ENCODE measurements around the gene WNT16.

WNT16 gene

DNA sequence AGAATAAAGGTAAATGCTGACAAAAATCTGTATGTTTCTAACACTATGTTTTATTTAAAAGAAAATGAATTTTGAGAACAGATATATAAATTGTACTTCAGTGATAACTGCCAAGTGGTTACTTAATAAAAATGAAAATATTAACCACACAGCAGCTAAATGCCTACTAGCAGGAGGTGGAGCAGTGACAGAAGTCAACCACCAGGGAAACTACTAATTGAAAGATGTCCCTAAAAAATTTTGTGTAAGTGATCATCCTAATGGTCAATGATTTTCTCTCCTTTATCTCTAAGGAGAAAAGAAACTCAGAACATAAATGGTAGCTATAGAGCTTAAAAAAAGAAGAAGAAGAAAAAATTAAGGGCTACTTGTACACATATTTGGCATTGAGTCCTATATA lies 22.9 kb downstream of the WNT16 start:
- no peak for DNase-seq

DNA sequence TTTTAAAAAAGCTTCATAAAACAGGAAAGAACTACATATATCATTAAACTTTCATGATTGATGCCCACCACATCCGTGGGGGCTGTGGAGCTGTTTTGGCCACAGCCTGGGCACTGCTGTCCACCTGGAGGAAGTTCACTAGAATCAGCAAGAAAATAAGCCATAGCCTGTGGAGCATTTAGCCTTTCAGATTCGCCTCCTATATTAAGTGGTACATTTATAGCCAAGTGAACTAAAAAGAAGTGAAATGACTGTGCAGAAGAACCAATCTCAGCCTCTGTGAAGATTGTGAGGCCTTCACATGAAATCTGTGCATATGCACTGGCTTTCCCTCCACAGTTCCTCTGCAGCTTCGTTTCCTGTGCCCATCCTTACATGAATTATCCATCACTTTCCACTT lies 23.5 kb downstream of the WNT16 start:
- no peak for DNase-seq

DNA sequence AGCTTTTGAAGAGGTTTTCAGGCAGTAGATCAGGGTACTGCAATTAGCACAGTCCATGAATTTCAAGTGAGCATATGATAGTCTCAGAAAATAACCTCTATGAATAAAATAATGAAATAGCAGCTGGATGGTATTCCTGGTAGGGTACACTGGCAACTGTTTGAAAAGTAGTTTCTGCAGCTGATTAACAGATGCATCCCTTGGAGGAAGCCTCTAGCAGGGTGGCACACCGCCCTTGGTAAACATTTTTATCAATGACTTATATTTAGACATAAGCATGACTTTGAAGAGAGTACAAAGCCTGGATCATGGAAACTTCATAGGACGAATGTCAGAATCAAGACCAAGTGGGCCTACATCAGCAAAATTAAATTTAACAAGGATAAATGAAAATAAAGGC lies 26.8 kb downstream of the WNT16 start:
- no peak for DNase-seq

DNA sequence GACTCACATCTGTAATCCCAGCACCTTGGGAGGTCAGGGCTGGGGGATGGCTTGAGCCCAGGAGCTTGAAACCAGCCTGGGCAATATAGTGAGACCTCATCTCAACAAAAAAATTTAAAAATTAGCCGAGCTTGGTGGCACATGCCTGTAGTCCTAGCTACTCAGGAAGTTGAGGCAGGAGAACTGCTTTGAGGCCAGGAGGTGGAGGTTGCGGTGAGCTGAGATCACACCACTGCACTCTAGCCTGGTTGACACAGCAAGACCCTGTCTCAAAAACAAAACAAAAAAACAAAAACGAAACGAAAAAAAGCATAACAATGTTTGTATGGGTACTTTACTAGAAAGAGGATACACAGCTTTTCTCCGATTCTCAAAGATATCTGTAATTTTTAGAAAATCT lies 31.8 kb downstream of the WNT16 start:
- DNase-seq, result no peak

DNA sequence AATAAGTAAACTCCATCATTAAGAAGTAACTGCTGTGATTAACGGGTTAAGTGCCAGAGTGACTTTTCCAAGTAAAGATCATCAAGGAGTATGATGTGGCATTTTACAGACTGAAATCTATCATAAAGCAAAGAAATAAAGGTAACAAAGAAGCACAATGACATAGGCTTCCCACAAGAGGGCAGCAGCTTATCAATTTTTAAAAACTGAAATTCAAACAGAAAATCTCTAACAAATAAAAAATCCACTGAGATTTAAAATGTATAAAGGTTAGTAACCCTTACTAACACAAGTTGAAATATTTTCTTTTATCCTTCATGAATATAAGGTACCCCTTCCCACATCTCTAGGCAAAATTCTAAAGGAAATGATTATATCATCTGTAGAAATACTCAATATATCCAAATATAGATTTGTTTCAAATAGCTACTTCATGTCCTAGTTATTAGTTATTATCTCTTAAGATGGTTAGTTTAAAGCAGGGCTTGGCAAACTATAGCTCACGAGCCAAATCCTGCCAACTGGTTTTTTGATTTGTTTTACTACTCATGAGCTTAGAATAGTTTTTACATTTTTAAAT lies 38.1 kb downstream of the WNT16 start:
- DNase-seq, result no peak

DNA sequence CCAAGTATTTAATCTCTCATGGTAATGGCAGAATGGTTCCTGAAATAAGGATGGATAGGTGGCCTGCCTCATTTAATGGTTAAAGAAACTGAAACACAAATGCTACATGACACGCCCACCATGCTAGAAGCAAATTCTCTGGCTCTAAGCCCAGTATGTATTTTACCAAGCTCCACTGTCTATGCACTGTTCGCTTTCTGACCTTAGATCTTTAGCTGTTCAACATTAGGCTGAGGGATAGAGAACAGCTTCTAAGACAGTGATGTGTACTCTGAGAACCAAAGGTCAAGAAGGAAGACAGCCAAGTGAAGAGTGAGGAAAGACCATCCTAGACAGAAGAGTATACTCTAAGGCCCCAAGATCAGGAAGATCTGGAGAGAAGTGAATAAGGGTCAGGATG lies 40.7 kb downstream of the WNT16 start:
- DNase-seq, result no peak

DNA sequence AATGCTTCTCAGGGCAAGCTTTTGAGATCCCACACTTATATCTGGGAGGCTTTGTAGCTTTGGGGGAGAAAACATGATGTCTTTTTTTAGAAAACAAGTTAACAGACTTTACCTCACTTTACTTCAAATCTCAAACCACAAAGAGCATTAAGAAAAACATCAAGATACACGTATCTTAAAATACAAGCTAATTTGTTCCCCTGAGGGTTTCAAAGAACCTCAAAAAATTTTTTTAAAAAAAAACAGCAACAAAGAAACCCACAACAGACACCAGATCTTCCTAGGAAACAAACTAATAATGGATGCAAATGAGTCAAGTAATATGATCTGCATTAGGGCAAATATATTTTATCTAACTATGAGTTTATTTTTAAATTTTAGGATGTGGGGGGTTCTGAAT lies 42.6 kb downstream of the WNT16 start:
- no peak for DNase-seq

DNA sequence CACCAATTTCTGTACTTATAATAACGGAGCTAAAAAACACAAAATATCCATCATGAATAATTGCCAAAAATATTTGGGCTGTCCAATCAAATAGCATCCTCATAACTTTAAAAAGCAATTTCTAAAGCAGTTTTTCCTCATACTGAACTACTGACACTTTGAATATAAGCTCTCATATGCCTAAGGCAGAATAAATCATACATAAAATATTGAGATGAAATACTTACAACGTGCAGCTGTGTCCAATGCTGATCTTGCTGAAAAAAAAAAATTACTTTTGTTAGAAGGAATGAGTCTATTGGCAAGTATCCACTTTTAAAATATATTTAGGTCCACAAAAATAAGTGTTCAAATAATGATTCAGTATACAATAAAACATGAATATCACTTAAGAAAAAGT lies 43.1 kb downstream of the WNT16 start:
- no peak for DNase-seq

DNA sequence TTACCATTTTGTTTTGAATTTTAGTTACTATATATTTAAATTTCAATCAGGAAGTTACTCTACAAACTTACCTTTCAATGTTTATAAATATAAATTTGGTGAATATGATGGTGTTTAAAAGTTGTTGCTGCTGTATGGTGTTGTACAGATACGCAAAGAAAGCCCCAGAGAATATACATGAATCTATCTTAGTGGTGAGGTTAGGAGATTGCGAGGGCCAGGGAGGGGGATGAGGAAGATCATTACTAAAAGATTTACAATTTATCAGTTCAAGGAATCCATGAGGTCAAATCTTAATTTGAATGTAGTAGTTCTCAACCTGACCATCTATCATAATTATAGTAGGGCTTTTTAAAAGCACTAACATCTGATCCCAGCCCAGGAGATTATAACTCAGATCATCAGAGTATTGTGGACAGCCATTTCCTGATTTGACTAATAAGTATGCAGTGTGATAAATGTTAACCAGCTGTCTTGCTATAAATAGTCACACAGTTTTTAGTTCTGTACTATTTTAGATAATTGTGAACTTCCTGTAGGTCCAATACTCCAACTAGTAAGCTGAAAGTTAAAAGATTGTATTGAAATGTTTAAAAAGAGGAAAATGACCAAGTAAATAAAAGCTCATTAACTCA lies 43.7 kb downstream of the WNT16 start:
- no peak for DNase-seq

DNA sequence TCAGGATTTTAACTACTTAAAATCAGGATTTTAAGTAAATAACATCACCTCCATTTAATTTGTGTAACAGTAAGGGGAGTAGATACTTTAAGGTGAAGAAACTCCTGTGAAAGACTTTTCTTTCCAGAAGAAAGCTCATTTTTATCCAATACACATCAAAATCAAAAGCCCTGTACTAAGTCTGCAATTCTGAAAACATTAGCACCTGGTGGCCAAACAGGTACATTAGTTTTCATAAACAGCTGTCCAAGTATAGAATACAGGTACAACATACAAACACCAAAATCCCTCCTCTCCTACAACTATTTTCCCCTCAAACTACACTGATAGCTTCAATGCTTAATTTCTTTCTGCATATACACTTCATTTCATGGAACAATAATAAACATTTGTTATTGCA lies 44.4 kb downstream of the WNT16 start:
- no peak for DNase-seq

DNA sequence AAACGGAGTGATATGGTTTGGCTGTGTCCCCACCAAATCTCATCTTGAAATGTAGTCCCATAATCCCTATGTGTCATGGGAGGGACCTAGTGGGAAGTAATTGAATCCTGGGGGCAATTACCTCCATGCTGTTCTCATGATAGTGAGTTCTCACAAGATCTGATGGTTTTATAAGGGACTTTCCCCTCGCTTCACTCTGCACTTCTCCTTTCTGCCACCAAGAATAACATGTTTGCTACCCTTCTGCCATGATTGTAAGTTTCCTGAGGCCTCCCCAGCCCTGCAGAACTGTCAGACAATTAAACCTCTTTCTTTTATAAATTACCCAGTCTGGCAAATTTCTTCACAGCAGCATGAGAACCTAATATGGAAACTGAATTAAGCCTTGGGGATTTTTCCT lies 48.2 kb downstream of the WNT16 start:
- no peak for DNase-seq

DNA sequence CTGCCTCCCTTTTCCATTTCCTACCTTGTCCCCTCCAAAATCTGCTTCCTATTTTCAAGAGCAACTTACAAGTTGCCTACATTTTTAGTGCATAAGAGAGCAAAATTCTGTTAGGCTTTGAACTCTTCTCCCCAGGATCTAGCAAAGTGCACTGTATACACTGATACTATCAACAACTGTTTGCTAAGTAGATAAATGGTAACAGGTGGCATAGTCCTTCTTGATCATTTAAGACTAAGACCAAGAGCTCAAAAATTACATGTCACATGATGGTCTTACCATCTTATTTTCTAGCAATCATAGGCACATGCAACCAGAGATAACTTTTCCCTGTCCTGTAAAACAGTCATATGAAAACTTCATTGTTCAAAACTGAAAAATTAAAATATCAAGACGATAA lies 51.1 kb downstream of the WNT16 start:
- no peak for DNase-seq

DNA sequence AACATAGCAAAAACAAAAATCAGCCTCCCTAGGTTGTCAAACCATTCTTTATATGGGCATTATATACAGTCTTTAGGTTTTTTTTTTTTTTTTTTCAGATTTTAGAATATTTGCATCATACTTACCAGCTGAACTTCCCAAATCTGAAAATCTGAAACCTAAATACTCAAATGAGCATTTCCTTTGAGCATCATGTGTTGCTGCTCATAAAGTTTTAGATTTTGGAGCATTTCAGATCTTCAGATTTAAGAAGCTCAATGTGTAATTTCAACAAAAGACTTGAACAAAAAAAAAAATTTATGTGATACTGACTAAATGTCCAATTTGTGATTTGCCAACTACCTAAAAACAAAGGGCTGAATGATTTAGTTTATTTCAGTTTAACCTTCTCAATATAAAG lies 53.7 kb downstream of the WNT16 start:
- DNase-seq, result no peak

DNA sequence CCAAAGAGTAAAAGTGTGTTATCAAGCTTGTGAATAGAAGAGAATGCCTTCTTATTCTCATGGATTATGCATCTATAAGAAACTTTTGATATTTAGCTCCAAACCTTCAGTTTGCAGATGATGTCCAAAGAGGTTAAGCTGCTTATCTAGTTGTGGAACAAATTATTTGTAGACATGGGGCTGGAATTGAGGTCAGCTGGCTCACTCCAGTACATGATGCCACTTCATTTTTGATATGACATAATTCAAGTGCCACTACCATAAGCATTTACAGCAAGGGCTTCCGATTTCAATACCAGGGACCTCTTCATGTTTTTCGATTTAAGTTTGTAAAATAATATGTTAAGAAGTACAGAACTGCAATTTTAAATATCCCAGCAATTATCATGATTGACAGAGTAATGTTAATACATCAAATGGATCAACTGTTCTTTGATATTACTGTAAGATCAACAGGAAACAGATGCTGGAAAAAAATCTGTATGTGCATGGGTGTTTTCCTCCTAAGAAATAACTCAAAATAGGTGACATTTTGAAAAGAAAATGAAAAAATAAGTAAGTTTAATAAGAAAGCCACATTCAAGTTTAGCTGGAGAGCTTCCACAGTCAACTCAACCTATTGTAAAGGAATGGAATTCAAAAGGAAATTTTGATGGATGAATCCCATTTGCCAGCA lies 54.6 kb downstream of the WNT16 start:
- no peak for DNase-seq

DNA sequence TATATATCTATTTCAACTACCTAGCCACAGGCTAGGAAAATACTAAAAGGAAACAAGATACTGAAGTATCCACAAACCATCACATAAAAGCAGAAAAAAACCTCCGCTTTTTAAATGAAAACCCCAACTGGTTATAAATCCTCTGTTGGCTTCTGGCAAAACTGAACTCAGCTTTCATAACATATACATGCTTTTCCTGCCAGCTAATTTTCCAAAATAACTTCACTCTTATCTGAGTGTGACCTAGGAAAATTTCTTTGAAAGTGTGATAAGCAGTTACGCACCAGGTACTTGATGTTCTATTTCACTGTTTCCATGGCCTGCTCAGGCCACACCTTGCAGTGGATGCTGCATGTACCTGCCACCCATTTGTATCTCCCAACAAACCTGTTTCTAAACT lies 55.5 kb downstream of the WNT16 start:
- no peak for DNase-seq

DNA sequence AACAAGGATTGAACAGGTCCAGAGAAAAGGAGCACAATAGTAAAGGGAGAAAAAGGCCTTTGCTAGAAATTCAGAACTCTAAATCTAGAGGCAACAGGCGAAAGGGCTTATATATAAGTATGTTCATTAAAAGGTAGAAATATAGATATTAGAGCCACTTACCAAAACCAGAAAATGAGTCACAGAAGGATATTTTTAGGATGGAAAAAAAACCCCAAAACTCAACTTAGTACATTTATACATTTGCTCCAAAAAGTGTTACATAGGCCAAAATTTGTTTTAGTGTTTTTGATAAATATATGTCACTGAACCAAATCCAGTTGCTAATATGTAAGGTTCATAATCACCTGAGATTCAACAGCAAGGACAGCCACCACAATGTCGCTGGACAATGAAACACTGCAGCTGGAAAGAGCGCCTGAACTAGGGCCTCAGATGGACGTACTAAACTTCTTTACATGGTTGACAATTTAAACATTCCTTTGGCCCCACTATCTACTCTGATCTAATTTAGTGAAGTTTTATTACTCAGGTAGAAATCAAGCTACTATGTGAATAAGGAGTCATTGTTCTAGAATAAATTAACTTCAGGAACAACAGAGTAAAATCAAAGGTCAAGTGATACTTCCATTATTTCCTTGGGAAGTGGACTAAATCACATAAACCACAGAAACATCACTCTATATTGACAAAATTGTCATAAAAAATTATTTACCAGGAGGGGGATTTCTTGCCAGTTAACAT lies 56.4 kb downstream of the WNT16 start:
- no peak for DNase-seq

DNA sequence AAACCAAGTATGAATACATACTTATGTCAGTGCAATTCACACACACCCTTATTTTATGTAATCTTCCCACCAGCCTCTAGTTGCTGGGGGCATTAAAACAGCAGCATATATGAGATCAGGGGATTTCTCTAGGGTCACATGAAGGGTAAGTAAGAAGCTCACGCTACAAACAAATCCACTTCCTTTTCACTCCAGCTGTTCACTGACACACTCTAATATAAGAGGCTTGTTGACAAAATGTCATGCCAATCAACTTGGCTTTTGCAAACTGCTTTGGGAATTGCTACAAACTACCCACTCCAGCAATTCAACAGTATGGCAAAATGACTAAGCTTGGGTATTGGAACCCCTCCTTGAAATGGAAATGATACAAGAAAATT lies 57.0 kb downstream of the WNT16 start:
- DNase-seq, result no peak

DNA sequence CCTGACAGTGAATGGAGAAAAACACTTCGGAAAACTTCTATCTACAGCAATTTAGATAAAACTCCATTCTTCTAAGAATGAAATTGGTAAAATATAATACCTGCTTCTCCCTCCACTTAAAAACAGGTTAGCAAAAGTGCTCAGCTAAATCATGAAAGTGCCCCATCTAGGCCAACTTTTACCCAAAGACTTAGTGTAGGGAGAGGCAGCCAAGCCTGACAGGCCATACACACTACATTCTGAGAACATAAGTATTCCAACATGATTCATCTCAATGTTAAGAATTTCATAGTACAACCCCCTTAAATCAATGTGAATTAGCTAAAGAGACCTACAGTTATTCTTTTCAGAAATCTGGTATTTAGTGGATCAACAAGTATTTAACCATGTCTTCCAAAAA lies 60.1 kb downstream of the WNT16 start:
- DNase-seq, result no peak

DNA sequence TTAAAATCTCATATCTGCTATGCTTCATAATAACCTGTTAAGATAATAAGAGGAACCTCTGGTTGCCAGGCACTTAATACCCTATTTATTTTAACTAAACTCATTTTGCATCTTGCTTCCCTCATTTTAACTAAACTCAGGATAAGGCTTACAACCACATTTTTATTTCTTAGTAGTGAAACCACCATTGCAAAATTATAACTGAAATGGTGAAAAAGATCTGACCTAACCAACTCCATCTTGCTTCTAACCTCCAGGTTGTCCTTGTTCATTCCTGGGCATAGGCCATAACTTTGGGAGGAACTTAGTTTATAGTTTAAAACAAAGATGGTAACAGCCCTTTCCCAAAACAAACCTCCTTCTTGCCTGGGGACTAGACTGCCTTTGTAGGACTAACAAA lies 61.3 kb downstream of the WNT16 start:
- no peak for DNase-seq

DNA sequence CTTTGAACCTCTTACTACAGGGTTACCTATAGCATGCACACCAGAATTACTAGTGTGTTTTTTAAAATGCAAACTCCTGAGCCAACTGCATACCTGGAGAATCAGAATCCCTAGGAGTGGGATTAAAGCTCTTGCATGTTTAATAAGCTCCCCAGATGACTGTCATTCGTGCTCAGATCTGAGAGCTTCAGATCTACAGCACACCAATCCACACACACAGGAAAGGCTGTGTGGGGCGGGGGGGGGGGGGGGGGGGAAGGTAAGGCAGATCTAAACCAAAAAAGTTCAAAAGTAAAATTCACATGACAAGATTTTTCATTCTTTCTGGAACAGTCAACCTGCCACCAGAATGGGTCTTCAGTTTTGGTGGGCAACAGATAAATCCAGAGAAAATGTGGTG lies 61.8 kb downstream of the WNT16 start:
- no peak for DNase-seq
